HepG2 (cell line): ENCODE data around the gene VPS18. TPM values are rescaled to one million over a fixed set of nuclear protein-coding genes. Genes with fewer than 3 reads are reported as not detected.

Experiments
- AHR ChIP-seq: IDR thresholded peaks from 2 replicates; pipeline ENCODE4 v1.6.1; 2018; ENCODE audit warnings: missing genetic modification reagents, missing compliant biosample characterization
- BRCA1 ChIP-seq: sonication (generic); formaldehyde crosslinking; IDR thresholded peaks from 2 replicates; pipeline ENCODE4 v1.4.0; 2020; ENCODE audit warnings: missing genetic modification reagents
- CEBPG ChIP-seq: IDR thresholded peaks from 2 replicates; pipeline ENCODE4 v1.6.1; 2016
- FOXM1 ChIP-seq: sonication (generic); formaldehyde crosslinking; IDR thresholded peaks from 2 replicates; pipeline ENCODE4 v1.5.0; 2020; ENCODE audit warnings: missing genetic modification reagents
- KLF13 ChIP-seq: sonication (generic); formaldehyde crosslinking; IDR thresholded peaks from 2 replicates; pipeline ENCODE4 v1.4.0; 2020; ENCODE audit warnings: mild to moderate bottlenecking, missing genetic modification reagents
- NFE2L1 ChIP-seq: sonication (generic); formaldehyde crosslinking; IDR thresholded peaks from 2 replicates; pipeline ENCODE4 v1.4.0; 2020; ENCODE audit warnings: missing genetic modification reagents, mild to moderate bottlenecking, borderline replicate concordance
- NFYC ChIP-seq: IDR thresholded peaks from 2 replicates; pipeline ENCODE4 v1.6.1; 2016; ENCODE audit warnings: missing genetic modification reagents, missing compliant biosample characterization
- RFX3 ChIP-seq: IDR thresholded peaks from 2 replicates; pipeline ENCODE4 v1.6.1; 2016; ENCODE audit warnings: missing biosample characterization, missing genetic modification reagents
- SP2 ChIP-seq: sonication (generic); formaldehyde crosslinking; IDR thresholded peaks from 2 replicates; pipeline ENCODE4 v1.5.1; 2020; ENCODE audit warnings: mild to moderate bottlenecking, missing genetic modification reagents
- ZMYM2 ChIP-seq: sonication (generic); formaldehyde crosslinking; IDR thresholded peaks from 2 replicates; pipeline ENCODE4 v1.8.0; 2022; ENCODE audit warnings: mild to moderate bottlenecking, missing genetic modification reagents
- ZNF260 ChIP-seq: sonication (generic); formaldehyde crosslinking; IDR thresholded peaks from 2 replicates; pipeline ENCODE4 v1.4.0; 2020; ENCODE audit warnings: missing genetic modification reagents, low read depth, mild to moderate bottlenecking, borderline replicate concordance
- ZNF367 ChIP-seq: sonication (generic); formaldehyde crosslinking; IDR thresholded peaks from 2 replicates; pipeline ENCODE4 v1.4.0; 2020; ENCODE audit warnings: missing genetic modification reagents, borderline replicate concordance
- ZSCAN29 ChIP-seq: sonication (generic); formaldehyde crosslinking; conservative IDR thresholded peaks from 2 replicates; pipeline ENCODE4 v1.4.0; 2020; ENCODE audit warnings: mild to moderate bottlenecking, missing genetic modification reagents
- polyA plus RNA-seq, 8 experiments: library from polyadenylated mRNA; depleted of rRNA in 3 of 8; stranded (reverse) in 7 of 8; unstranded in 1 of 8; fragments of >200 nt; fragmentation: Illumina TruSeq in 4 of 8; extraction: Trizol in 4 of 8; gene quantifications; 2 replicates each; pipeline versions ENCODE4 v1.2.1 to v1.2.3, GENCODE V29; 2011 to 2016; ENCODE audit warnings: low read depth in 4 of 8, missing spikeins in 1 of 8, mixed read lengths in 1 of 8; ENCODE audit not compliant: insufficient read depth in 1 of 8
- total RNA-seq, 5 experiments: library from RNA; depleted of rRNA; stranded (reverse); fragments of >200 nt; fragmentation: Illumina TruSeq; extraction: Trizol; gene quantifications; 2 replicates each; pipeline ENCODE4 v1.2.3, GENCODE V29; 2016; ENCODE audit warnings: low read depth in 1 of 5
- TF ChIP-seq, protein P1 (sequence below): sonication (generic); formaldehyde crosslinking; IDR thresholded peaks from 2 replicates; pipeline ENCODE4 v1.5.0; 2020; ENCODE audit warnings: mild to moderate bottlenecking, missing genetic modification reagents
- TF ChIP-seq, protein P2 (sequence below): sonication (generic); IDR thresholded peaks from 2 replicates; pipeline ENCODE4 v1.6.1; 2016; ENCODE audit warnings: low read depth, borderline replicate concordance
- TF ChIP-seq, protein P3 (sequence below): sonication (generic); formaldehyde crosslinking; IDR thresholded peaks from 2 replicates; pipeline ENCODE4 v1.4.0; 2020; ENCODE audit warnings: missing genetic modification reagents
- TF ChIP-seq, protein P4 (sequence below): sonication (generic); formaldehyde crosslinking; IDR thresholded peaks from 2 replicates; pipeline ENCODE4 v1.4.0; 2020; ENCODE audit warnings: missing genetic modification reagents, mild to moderate bottlenecking, borderline replicate concordance
- TF ChIP-seq, protein P5 (sequence below): sonication (generic); formaldehyde crosslinking; IDR thresholded peaks from 2 replicates; pipeline ENCODE4 v1.5.0; 2020; ENCODE audit warnings: mild to moderate bottlenecking, missing genetic modification reagents

Gene VPS18
- total and polyA plus RNA-seq, 2 of the 13 experiments (the other 11 are each of a cell fraction or from before 2014, with no cell fraction given) = 5.8 to 17.0 TPM

DNA sequence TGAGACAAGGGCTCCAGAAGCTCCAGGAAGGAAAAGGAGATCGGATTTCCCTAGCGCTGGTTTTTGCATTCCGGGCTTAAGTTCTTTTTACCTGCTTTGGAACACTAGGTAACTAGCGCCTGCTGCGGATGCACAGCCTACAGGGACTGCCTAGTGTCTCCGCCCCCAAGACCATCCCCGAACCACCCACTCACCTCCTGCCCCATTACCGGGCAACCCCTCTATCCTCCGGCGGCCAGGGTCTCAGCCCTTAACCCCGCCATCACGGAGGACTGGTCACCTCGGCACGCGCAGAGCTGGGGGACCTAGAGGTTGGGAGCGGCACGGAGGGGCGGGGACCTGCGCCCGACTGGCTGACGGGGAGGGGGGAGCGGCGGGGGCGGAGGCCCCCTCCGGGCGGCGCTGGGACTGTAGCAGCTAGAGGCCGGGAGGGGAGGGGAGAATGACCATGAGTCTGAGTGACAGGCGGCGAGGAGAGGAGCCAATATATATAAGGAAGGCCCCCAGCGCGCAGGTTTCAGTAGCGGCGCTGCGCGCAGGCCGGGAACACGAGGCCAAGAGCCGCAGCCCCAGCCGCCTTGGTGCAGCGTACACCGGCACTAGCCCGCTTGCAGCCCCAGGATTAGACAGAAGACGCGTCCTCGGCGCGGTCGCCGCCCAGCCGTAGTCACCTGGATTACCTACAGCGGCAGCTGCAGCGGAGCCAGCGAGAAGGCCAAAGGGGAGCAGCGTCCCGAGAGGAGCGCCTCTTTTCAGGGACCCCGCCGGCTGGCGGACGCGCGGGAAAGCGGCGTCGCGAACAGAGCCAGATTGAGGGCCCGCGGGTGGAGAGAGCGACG lies 34.8 kb downstream of the VPS18 start, which contains the start of gene DLL4 (continued):
- TF ChIP-seq, protein P1, sequence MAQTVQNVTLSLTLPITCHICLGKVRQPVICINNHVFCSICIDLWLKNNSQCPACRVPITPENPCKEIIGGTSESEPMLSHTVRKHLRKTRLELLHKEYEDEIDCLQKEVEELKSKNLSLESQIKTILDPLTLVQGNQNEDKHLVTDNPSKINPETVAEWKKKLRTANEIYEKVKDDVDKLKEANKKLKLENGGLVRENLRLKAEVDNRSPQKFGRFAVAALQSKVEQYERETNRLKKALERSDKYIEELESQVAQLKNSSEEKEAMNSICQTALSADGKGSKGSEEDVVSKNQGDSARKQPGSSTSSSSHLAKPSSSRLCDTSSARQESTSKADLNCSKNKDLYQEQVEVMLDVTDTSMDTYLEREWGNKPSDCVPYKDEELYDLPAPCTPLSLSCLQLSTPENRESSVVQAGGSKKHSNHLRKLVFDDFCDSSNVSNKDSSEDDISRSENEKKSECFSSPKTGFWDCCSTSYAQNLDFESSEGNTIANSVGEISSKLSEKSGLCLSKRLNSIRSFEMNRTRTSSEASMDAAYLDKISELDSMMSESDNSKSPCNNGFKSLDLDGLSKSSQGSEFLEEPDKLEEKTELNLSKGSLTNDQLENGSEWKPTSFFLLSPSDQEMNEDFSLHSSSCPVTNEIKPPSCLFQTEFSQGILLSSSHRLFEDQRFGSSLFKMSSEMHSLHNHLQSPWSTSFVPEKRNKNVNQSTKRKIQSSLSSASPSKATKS (CRISPR knock-in tag) = no peak
- TF ChIP-seq NFE2L1 (CRISPR knock-in tag) = no peak; the same call in 1 of the 2 replicates
- no peak for TF ChIP-seq KLF13 (CRISPR knock-in tag)
- no peak for TF ChIP-seq ZNF260
- no peak for TF ChIP-seq RFX3 (CRISPR knock-in tag)
- no peak for TF ChIP-seq ZNF367 (CRISPR knock-in tag)
- no peak for TF ChIP-seq ZMYM2 (CRISPR knock-in tag)
- TF ChIP-seq NFYC (CRISPR knock-in tag) = no peak
- TF ChIP-seq CEBPG (CRISPR knock-in tag) = no peak
- TF ChIP-seq SP2 (CRISPR knock-in tag) = peak; percentile 29; the same call in 1 of the 2 replicates
- no peak for TF ChIP-seq BRCA1 (CRISPR knock-in tag)
- TF ChIP-seq, protein P2, sequence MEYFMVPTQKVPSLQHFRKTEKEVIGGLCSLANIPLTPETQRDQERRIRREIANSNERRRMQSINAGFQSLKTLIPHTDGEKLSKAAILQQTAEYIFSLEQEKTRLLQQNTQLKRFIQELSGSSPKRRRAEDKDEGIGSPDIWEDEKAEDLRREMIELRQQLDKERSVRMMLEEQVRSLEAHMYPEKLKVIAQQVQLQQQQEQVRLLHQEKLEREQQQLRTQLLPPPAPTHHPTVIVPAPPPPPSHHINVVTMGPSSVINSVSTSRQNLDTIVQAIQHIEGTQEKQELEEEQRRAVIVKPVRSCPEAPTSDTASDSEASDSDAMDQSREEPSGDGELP = no peak
- no peak for TF ChIP-seq FOXM1 (CRISPR knock-in tag)
- TF ChIP-seq, protein P3, sequence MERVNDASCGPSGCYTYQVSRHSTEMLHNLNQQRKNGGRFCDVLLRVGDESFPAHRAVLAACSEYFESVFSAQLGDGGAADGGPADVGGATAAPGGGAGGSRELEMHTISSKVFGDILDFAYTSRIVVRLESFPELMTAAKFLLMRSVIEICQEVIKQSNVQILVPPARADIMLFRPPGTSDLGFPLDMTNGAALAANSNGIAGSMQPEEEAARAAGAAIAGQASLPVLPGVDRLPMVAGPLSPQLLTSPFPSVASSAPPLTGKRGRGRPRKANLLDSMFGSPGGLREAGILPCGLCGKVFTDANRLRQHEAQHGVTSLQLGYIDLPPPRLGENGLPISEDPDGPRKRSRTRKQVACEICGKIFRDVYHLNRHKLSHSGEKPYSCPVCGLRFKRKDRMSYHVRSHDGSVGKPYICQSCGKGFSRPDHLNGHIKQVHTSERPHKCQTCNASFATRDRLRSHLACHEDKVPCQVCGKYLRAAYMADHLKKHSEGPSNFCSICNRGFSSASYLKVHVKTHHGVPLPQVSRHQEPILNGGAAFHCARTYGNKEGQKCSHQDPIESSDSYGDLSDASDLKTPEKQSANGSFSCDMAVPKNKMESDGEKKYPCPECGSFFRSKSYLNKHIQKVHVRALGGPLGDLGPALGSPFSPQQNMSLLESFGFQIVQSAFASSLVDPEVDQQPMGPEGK (CRISPR knock-in tag) = peak; percentile 76
- TF ChIP-seq, protein P4, sequence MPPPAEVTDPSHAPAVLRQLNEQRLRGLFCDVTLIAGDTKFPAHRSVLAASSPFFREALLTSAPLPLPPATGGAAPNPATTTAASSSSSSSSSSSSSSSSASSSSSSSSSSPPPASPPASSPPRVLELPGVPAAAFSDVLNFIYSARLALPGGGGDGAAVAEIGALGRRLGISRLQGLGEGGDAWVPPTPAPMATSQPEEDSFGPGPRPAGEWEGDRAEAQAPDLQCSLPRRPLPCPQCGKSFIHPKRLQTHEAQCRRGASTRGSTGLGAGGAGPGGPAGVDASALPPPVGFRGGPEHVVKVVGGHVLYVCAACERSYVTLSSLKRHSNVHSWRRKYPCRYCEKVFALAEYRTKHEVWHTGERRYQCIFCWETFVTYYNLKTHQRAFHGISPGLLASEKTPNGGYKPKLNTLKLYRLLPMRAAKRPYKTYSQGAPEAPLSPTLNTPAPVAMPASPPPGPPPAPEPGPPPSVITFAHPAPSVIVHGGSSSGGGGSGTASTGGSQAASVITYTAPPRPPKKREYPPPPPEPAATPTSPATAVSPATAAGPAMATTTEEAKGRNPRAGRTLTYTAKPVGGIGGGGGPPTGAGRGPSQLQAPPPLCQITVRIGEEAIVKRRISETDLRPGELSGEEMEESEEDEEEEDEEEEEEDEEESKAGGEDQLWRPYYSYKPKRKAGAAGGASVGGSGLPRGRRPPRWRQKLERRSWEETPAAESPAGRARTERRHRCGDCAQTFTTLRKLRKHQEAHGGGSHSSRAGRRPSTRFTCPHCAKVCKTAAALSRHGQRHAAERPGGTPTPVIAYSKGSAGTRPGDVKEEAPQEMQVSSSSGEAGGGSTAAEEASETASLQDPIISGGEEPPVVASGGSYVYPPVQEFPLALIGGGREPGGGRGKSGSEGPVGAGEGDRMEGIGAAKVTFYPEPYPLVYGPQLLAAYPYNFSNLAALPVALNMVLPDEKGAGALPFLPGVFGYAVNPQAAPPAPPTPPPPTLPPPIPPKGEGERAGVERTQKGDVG = no peak
- TF ChIP-seq AHR (CRISPR knock-in tag) = 0 out of 2 replicates have a peak, but pooled peaks have one; percentile 4
- TF ChIP-seq, protein P5, sequence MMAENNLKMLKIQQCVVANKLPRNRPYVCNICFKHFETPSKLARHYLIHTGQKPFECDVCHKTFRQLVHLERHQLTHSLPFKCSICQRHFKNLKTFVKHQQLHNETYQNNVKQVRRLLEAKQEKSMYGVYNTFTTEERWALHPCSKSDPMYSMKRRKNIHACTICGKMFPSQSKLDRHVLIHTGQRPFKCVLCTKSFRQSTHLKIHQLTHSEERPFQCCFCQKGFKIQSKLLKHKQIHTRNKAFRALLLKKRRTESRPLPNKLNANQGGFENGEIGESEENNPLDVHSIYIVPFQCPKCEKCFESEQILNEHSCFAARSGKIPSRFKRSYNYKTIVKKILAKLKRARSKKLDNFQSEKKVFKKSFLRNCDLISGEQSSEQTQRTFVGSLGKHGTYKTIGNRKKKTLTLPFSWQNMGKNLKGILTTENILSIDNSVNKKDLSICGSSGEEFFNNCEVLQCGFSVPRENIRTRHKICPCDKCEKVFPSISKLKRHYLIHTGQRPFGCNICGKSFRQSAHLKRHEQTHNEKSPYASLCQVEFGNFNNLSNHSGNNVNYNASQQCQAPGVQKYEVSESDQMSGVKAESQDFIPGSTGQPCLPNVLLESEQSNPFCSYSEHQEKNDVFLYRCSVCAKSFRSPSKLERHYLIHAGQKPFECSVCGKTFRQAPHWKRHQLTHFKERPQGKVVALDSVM (CRISPR knock-in tag) = no peak
- TF ChIP-seq ZSCAN29 = no peak
